MCF 10A (cell line): ENCODE data around the gene RABEP1. TPM values are rescaled to one million over a fixed set of nuclear protein-coding genes. Genes with fewer than 3 reads are reported as not detected.

ENCODE experiments used
- BruUV-seq: library from RNA; stranded (reverse); fragments of 400-500 nt; replicated peaks from 2 replicates; lab custom pipeline; 2021; lab: Mats Ljungman, UMichigan
- CTCF ChIA-PET: fragments of 300-600 bp; sonication (Branson Sonifier 250); formaldehyde crosslinking; extraction: SDS; loops from one replicate; lab custom pipeline; 2021; ENCODE audit warnings: antibody characterized with exemption, inconsistent platforms; lab: Yijun Ruan, JAX
- POLR2A ChIA-PET: fragments of 300-600, 350-650 bp; sonication (Branson Sonifier 250); formaldehyde crosslinking; extraction: SDS; loops from one replicate; lab custom pipeline; 2020; ENCODE audit warnings: antibody characterized with exemption, inconsistent platforms; lab: Yijun Ruan, JAX
- DNase-seq: peaks from one replicate; pipeline ENCODE4 v3.0.0-alpha.2; 2018; ENCODE audit not compliant: unreplicated experiment
- H3K27ac Mint-ChIP-seq: one replicate; pipeline ENCODE4 v1.8.0; 2022; ENCODE audit warnings: mild to moderate bottlenecking, low read depth, mixed read lengths; ENCODE audit not compliant: unreplicated experiment
- H3K27me3 Mint-ChIP-seq: one replicate; pipeline ENCODE4 v1.8.0; 2022; ENCODE audit warnings: mixed read lengths; ENCODE audit not compliant: insufficient read depth, unreplicated experiment
- H3K36me3 Mint-ChIP-seq: one replicate; pipeline ENCODE4 v1.8.0; 2022; ENCODE audit warnings: mild to moderate bottlenecking, moderate library complexity, mixed read lengths; ENCODE audit not compliant: insufficient read depth, unreplicated experiment
- H3K4me1 Mint-ChIP-seq: one replicate; pipeline ENCODE4 v1.8.0; 2022; ENCODE audit warnings: mixed read lengths; ENCODE audit not compliant: insufficient read depth, unreplicated experiment
- H3K4me3 Mint-ChIP-seq: one replicate; pipeline ENCODE4 v1.8.0; 2022; ENCODE audit warnings: mild to moderate bottlenecking, moderate library complexity, mixed read lengths; ENCODE audit not compliant: unreplicated experiment
- H3K9me3 Mint-ChIP-seq: one replicate; pipeline ENCODE4 v1.8.0; 2022; ENCODE audit warnings: mixed read lengths; ENCODE audit not compliant: unreplicated experiment
- intact Hi-C: fragments of 100-400 bp; cut with micrococcal nuclease; formaldehyde crosslinking; loops from 2 replicates; pipeline ENCODE4 v1.14.1; 2022
- total RNA-seq: library from RNA; stranded (reverse); gene quantifications from 2 replicates; pipeline ENCODE4 v1.2.3, GENCODE V29; 2022
- TF ChIP-seq, protein P1 (sequence below): fragments of 200-600 bp; IDR thresholded peaks from one replicate; pipeline ENCODE4 v1.8.0; 2022; ENCODE audit warnings: antibody characterized with exemption, mild to moderate bottlenecking; ENCODE audit not compliant: unreplicated experiment

The RABEP1 gene
- total RNA-seq, 1 experiment from 2014 or later, result 50.1 TPM

DNA sequence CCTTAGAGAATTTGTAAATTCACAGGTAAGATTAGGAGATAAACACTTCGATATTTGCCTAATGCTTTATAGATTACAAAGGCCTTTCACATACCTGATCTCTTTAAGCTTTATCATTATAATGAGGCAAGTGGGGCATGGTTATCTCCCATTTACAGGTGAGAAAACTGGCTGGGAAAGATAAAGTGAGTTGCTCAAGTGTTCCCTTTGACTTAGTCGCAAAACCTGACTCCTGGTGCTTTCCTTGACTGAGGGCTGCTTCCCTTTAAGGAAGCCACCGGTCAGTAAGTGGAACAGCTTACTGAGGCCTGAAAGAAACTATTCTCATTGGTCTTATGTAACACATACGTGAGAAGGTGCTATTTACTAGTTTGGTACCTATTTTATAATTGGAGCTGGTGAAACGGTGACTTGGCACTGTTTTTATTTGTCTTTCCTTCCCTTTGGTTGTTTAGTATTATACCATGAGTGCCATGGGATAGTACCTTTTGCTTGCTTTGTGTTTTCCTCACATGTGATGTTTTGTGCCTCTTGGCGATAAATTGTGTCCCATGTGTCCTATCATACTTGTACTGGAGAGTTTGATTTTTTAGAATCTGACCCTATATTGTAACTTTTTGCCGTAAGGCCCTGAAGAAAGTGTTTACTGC lies 80.2 kb downstream of the RABEP1 start:
- DNase-seq, result no peak
- H3K27ac Mint-ChIP-seq, result no peak overlapping the region
- H3K4me1 Mint-ChIP-seq, result peaks cover 26% of the 10 kb centered on the region
- no peaks in the 10 kb centered on the region for H3K9me3 Mint-ChIP-seq
- peaks cover 61% of the 10 kb centered on the region for H3K36me3 Mint-ChIP-seq
- POLR2A ChIA-PET, result interaction anchor here (1.0 to 1.2 kb wide), 2 partner anchors 9 to 11 kb away, joined by 3 read pairs; no protein-coding TSS in a partner anchor
- CTCF ChIA-PET, result no interaction called here
- BruUV-seq, result no TSS peak
- TF ChIP-seq, protein P1, sequence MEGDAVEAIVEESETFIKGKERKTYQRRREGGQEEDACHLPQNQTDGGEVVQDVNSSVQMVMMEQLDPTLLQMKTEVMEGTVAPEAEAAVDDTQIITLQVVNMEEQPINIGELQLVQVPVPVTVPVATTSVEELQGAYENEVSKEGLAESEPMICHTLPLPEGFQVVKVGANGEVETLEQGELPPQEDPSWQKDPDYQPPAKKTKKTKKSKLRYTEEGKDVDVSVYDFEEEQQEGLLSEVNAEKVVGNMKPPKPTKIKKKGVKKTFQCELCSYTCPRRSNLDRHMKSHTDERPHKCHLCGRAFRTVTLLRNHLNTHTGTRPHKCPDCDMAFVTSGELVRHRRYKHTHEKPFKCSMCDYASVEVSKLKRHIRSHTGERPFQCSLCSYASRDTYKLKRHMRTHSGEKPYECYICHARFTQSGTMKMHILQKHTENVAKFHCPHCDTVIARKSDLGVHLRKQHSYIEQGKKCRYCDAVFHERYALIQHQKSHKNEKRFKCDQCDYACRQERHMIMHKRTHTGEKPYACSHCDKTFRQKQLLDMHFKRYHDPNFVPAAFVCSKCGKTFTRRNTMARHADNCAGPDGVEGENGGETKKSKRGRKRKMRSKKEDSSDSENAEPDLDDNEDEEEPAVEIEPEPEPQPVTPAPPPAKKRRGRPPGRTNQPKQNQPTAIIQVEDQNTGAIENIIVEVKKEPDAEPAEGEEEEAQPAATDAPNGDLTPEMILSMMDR, result no peak
- intact Hi-C loops, result no loop called here
- no peaks in the 10 kb centered on the region for H3K27me3 Mint-ChIP-seq
- H3K4me3 Mint-ChIP-seq, result no peak overlapping the region

DNA sequence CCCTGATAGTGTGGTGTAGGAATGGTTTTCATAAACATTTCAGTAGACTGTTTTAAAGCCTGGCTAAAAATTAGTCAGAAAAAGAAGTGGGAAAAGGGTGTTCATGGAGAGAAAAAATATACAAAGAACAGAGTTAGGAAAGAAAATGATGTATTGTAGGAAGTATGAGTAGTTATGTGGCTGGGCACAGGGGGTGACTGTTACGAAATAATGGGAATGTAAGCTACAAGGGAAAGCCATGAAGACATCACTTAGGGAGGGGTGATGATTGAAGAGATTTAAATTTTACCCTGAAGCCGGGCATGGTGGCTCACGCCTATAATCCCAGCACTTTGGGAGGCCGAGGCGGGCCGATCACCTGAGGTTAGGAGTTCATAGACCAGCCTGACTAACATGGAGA lies 82.1 kb downstream of the RABEP1 start:
- no TSS peak for BruUV-seq
- Mint-ChIP-seq H3K9me3 (no peaks in the 10 kb centered on the region), H3K36me3 (peaks cover 67% of the 10 kb centered on the region), H3K4me3 (no peak overlapping the region), H3K4me1 (peaks cover 26% of the 10 kb centered on the region), H3K27ac (peak overlapping the region; percentile 88), H3K27me3 (no peaks in the 10 kb centered on the region)
- intact Hi-C loops, result no loop called here
- ChIA-PET POLR2A (no interaction called here), CTCF (interaction anchor here (0.6 kb wide), 1 partner anchor 14 kb away, joined by 3 read pairs; no protein-coding TSS in a partner anchor)
- TF ChIP-seq, protein P1, result no peak
- DNase-seq, result peak; percentile 66

DNA sequence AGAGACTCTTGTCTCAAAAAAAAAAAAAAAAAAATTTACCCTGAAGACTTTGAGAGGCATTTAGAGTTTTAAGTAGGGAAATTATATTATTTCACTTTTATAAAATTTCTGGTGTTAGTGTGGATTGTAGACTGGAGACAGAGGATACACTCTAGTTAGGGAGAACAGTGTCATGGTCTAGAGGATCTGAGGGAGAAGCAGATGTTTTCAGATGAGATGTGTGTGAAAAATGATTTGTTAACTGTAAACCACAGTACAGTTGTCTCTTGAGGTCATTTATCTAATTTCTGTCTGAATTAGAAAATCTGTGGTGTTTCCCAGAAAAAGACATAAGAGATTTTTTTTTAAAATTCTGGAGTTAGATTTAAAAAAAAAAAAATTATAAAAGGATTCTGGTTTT lies 82.6 kb downstream of the RABEP1 start:
- Mint-ChIP-seq H3K4me1 (peaks cover 26% of the 10 kb centered on the region), H3K4me3 (no peak overlapping the region), H3K27ac (peak overlapping the region; percentile 88), H3K27me3 (no peaks in the 10 kb centered on the region), H3K9me3 (no peaks in the 10 kb centered on the region), H3K36me3 (peaks cover 72% of the 10 kb centered on the region)
- intact Hi-C loops, result no loop called here
- BruUV-seq, result no TSS peak
- POLR2A ChIA-PET, result interaction anchor here (0.7 to 0.9 kb wide), 3 partner anchors 10 to 14 kb away, joined by 3 read pairs; no protein-coding TSS in a partner anchor
- CTCF ChIA-PET, result interaction anchor here (0.6 kb wide), 1 partner anchor 14 kb away, joined by 3 read pairs; no protein-coding TSS in a partner anchor
- TF ChIP-seq, protein P1, result no peak
- DNase-seq, result no peak

DNA sequence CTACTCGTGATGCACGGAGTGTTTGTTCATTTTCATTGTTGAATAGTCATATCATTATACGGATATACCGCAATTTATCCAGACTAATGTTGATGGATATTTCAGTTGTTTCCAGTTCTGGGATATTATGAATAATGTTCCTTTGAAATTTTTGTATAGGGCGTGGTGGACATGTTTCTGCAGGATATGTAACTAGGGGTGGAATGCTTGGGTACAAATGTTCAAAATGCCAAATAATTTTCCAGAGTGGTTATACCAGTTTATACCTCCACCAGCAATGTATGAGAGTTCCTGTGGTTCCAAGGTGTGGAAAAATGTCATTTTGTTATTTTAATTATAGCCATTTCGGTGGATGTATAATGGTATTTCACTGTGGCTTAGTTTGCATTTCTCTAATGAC lies 83.7 kb downstream of the RABEP1 start:
- Mint-ChIP-seq H3K4me3 (peak overlapping the region; percentile 46), H3K27ac (peak overlapping the region; percentile 88), H3K27me3 (no peaks in the 10 kb centered on the region), H3K4me1 (peaks cover 26% of the 10 kb centered on the region), H3K36me3 (peaks cover 69% of the 10 kb centered on the region), H3K9me3 (no peaks in the 10 kb centered on the region)
- intact Hi-C loops, result no loop called here
- POLR2A ChIA-PET, result interaction anchor here (0.9 kb wide), 1 partner anchor 20 kb away, joined by 3 read pairs; no protein-coding TSS in a partner anchor
- CTCF ChIA-PET, result interaction anchor here (0.5 kb wide), 1 partner anchor 37 kb away, joined by 3 read pairs; no protein-coding TSS in a partner anchor
- TF ChIP-seq, protein P1, result no peak
- no TSS peak for BruUV-seq
- no peak for DNase-seq
